Uterus (tissue), 4 donors: ENCODE measurements around the gene WWOX. TPM values are rescaled to one million over a fixed set of nuclear protein-coding genes. Genes with fewer than 3 reads are reported as not detected.

ENCODE experiments used
- DNase-seq, 2 donors: peaks; one replicate each; pipeline ENCODE4 v3.0.0-alpha.2; 2019 to 2020
- H3K27ac ChIP-seq, 2 donors: fragments of 200-600 bp; sonication (generic); 1 replicate in 1 of 2; 2 replicates in 1 of 2; pipeline ENCODE4 v1.5.1; 2016 to 2018
- H3K27me3 ChIP-seq, 2 donors: fragments of 200-600 bp; sonication (generic); one replicate each; pipeline ENCODE4 v1.5.1; 2018 to 2019; ENCODE audit warnings: control low read depth in 1 of 2
- H3K36me3 ChIP-seq, 2 donors: fragments of 200-600 bp; sonication (generic); one replicate each; pipeline ENCODE4 v1.5.1; 2019; ENCODE audit warnings: control low read depth in 1 of 2
- H3K4me1 ChIP-seq, 2 donors: fragments of 200-600 bp; sonication (generic); one replicate each; pipeline ENCODE4 v1.5.1; 2018 to 2019; ENCODE audit warnings: control low read depth in 1 of 2
- H3K4me3 ChIP-seq, 2 donors: fragments of 200-600 bp; sonication (generic); 1 replicate in 1 of 2; 2 replicates in 1 of 2; pipeline ENCODE4 v1.5.1; 2018 to 2019; ENCODE audit warnings: mild to moderate bottlenecking in 1 of 2
- H3K9me3 ChIP-seq, 2 donors: fragments of 200-600 bp; sonication (generic); one replicate each; pipeline ENCODE4 v1.5.1; 2019; ENCODE audit warnings: control low read depth in 1 of 2
- CTCF ChIP-seq, 4 experiments: fragments of 200-600 bp in 2 of 4; fragments of 450-650 bp in 2 of 4; sonication (generic) in 2 of 4; IDR thresholded peaks; one replicate each; pipeline ENCODE4 v1.5.1; 2016 to 2019; ENCODE audit warnings: antibody characterized with exemption in 4 of 4, mild to moderate bottlenecking in 2 of 4, moderate library complexity in 1 of 4
- POLR2A ChIP-seq, 2 donors: fragments of 450-650 bp; IDR thresholded peaks; one replicate each; pipeline ENCODE4 v1.6.1; 2016; ENCODE audit warnings: antibody characterized with exemption in 2 of 2, mild to moderate bottlenecking in 1 of 2, moderate library complexity in 1 of 2
- intact Hi-C: fragments of 100-400 bp; cut with DNase I; formaldehyde crosslinking; loops from one replicate; pipeline ENCODE4 v1.15.1; 2023; ENCODE audit warnings: low total_unique reads
- total RNA-seq, 4 donors: library from RNA; depleted of rRNA in 3 of 4; stranded (reverse); fragments of >200 nt in 3 of 4; gene quantifications; one replicate each; pipeline versions ENCODE4 v1.1.0 to v1.2.4, GENCODE V29; 2014 to 2023
- donor health status: DM: yes; HTN: yes; CAD: no.

The WWOX gene
- total RNA-seq, 4 donors from 2014 or later: 34.1 to 99.9 (median 55.8) TPM

- Histone ChIP-seq H3K27ac (no peak overlapping the region), H3K4me1 (no peaks in the 10 kb centered on the region), H3K27me3 (no peaks in the 10 kb centered on the region), H3K36me3 (no peaks in the 10 kb centered on the region), H3K9me3 (no peaks in the 10 kb centered on the region), H3K4me3 (no peak overlapping the region)
- no peak for DNase-seq
- TF ChIP-seq CTCF (IDR thresholded peaks at IDR 0.05) (no peak), POLR2A (IDR thresholded peaks at IDR 0.05) (no peak)
- intact Hi-C loops: no loop called here
Measured at GRCh38 chr16:78137179-78137578, 37.7 kb downstream of the WWOX start.

GRCh38 chr16:78137782-78138616, 38.5 kb downstream of the WWOX start:
- intact Hi-C loops: no loop called here
- no peaks in the 10 kb centered on the region for H3K27me3 ChIP-seq
- DNase-seq: no peak
- H3K4me1 ChIP-seq: no peaks in the 10 kb centered on the region
- H3K36me3 ChIP-seq: no peaks in the 10 kb centered on the region
- H3K27ac ChIP-seq: no peak overlapping the region
- TF ChIP-seq CTCF (IDR thresholded peaks at IDR 0.05) (no peak), POLR2A (IDR thresholded peaks at IDR 0.05) (no peak)
- H3K4me3 ChIP-seq: no peak overlapping the region
- no peaks in the 10 kb centered on the region for H3K9me3 ChIP-seq

- no peak overlapping the region for H3K4me3 ChIP-seq
- no peak for DNase-seq
- no peaks in the 10 kb centered on the region for H3K36me3 ChIP-seq
- no peaks in the 10 kb centered on the region for H3K9me3 ChIP-seq
- H3K27ac ChIP-seq: no peak overlapping the region
- no peaks in the 10 kb centered on the region for H3K4me1 ChIP-seq
- TF ChIP-seq POLR2A (IDR thresholded peaks at IDR 0.05): no peak
- TF ChIP-seq CTCF (IDR thresholded peaks at IDR 0.05): no peak
- intact Hi-C loops: no loop called here
- no peaks in the 10 kb centered on the region for H3K27me3 ChIP-seq
Measured at GRCh38 chr16:78140818-78141466, 41.5 kb downstream of the WWOX start.

GRCh38 chr16:78142788-78143187, 43.3 kb downstream of the WWOX start:
- Histone ChIP-seq H3K36me3 (no peaks in the 10 kb centered on the region), H3K4me3 (no peak overlapping the region), H3K27ac (no peak overlapping the region), H3K27me3 (no peaks in the 10 kb centered on the region), H3K4me1 (no peaks in the 10 kb centered on the region), H3K9me3 (no peaks in the 10 kb centered on the region)
- intact Hi-C loops: no loop called here
- TF ChIP-seq CTCF (IDR thresholded peaks at IDR 0.05) (no peak), POLR2A (IDR thresholded peaks at IDR 0.05) (no peak)
- DNase-seq: no peak

- TF ChIP-seq CTCF (IDR thresholded peaks at IDR 0.05): no peak
- TF ChIP-seq POLR2A (IDR thresholded peaks at IDR 0.05): no peak
- intact Hi-C loops: no loop called here
- Histone ChIP-seq H3K36me3 (no peaks in the 10 kb centered on the region), H3K4me1 (no peaks in the 10 kb centered on the region), H3K9me3 (no peaks in the 10 kb centered on the region), H3K4me3 (no peak overlapping the region), H3K27ac (no peak overlapping the region), H3K27me3 (no peaks in the 10 kb centered on the region)
- DNase-seq: no peak
Measured at GRCh38 chr16:78146807-78147206, 47.4 kb downstream of the WWOX start.
